ENCODE results near the gene HPCAL1.

HPCAL1 gene

GRCh38 chr2:10300997-10301940 is 1.4 kb upstream of the HPCAL1 start:
- Histone ChIP-seq H3K27ac (peak overlapping the region; percentile 70 to 75), H3K4me3 (no peak overlapping the region)
- DNase-seq (ENCODE audit: low spot score), result no peak
- no peak for TF ChIP-seq CTCF (IDR thresholded peaks at IDR 0.05)

- no peak for DNase-seq (ENCODE audit: low spot score)
- Histone ChIP-seq H3K27ac (peak overlapping the region; percentile 70 to 75), H3K4me3 (peak overlapping the region; percentile 84)
- TF ChIP-seq CTCF (IDR thresholded peaks at IDR 0.05), result no peak
These were observed 694 bp upstream of the HPCAL1 start for GRCh38 chr2:10301941-10302478.

- DNase-seq (ENCODE audit: low spot score), result no peak
- H3K4me3 ChIP-seq, result peak overlapping the region; percentile 84
- no peak for TF ChIP-seq CTCF (IDR thresholded peaks at IDR 0.05)
- peak overlapping the region; percentile 70 to 75 for H3K27ac ChIP-seq
These were observed 533 bp downstream of the HPCAL1 start for GRCh38 chr2:10303181-10303693.

GRCh38 chr2:10303694-10304378 is 1.1 kb downstream of the HPCAL1 start:
- H3K27ac ChIP-seq, result peak overlapping the region in 1 of 2 donors; percentile 75

GRCh38 chr2:10304458-10305253 is 2.0 kb downstream of the HPCAL1 start:
- no peak for TF ChIP-seq CTCF (IDR thresholded peaks at IDR 0.05)
- Histone ChIP-seq H3K4me3 (peak overlapping the region; percentile 84), H3K27ac (no peak overlapping the region)
- DNase-seq (ENCODE audit: low spot score), result no peak

More at GRCh38 chr2:10303694-10304378, 1.1 kb downstream of the HPCAL1 start:
- peak overlapping the region; percentile 84 for H3K4me3 ChIP-seq
- no peak for TF ChIP-seq CTCF (IDR thresholded peaks at IDR 0.05)
- DNase-seq (ENCODE audit: low spot score), result no peak

- H3K27ac ChIP-seq, result no peak overlapping the region
- H3K4me3 ChIP-seq, result peak overlapping the region; percentile 84
- DNase-seq (ENCODE audit: low spot score), result no peak
- no peak for TF ChIP-seq CTCF (IDR thresholded peaks at IDR 0.05)
These were observed 2.5 kb downstream of the HPCAL1 start for GRCh38 chr2:10305254-10305635.
